GM10248 (cell line): ENCODE results near the gene OR8B2.

ENCODE experiments used
- CTCF ChIA-PET: fragments of 300-600 bp; sonication (Branson Sonifier 250); formaldehyde crosslinking; extraction: SDS; loops from one replicate; lab custom pipeline; 2021; ENCODE audit warnings: antibody characterized with exemption; lab: Yijun Ruan, JAX
- POLR2A ChIA-PET: fragments of 350-650 bp; sonication (Branson Sonifier 250); formaldehyde crosslinking; extraction: SDS; loops from one replicate; lab custom pipeline; 2020; ENCODE audit warnings: antibody characterized with exemption; lab: Yijun Ruan, JAX
- DNase-seq: peaks from one replicate; pipeline ENCODE4 v3.0.0; 2012; ENCODE audit errors: extremely low spot score
- CTCF ChIP-seq: IDR thresholded peaks from 2 replicates; pipeline ENCODE4 v1.5.1; 2012; ENCODE audit warnings: mild to moderate bottlenecking, low read depth; ENCODE audit errors: extremely low read depth, missing control alignments, control extremely low read depth

The OR8B2 gene

GRCh38 chr11:124384399-124384798 is at the start of gene OR8B2:
TSS of gene OR8B2 (minus strand) at chr11:124384499. CDS start at chr11:124383343, 1,156 bp downstream.
- no peak for TF ChIP-seq CTCF
- CTCF ChIA-PET, result no interaction called here
- POLR2A ChIA-PET, result no interaction called here
- no peak for DNase-seq

DNA sequence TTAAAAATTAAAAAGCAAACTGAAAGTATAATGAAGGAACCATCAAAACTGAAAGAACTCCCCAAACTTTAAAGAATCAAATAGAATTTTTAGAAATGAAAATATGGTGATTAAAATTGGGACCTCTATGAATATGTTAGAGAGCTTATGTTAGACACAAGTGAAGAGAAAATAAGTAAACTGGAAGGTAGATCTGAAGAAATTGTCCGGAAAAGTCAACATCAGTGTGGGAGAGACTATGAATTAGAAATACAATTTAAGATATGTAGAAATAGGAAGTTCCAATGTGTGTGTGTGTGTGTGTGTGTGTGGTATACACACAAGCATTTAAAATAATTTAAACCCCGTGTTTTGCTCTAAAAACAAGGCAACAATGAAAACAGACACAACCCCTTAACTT is 45.3 kb upstream of the OR8B2 start:
- CTCF ChIA-PET, result interaction anchor here (1.0 to 2.1 kb wide), 3 partner anchors 13 to 28 kb away, joined by 3 to 10 read pairs (median 3); no protein-coding TSS in a partner anchor
- DNase-seq, result no peak
- TF ChIP-seq CTCF, result no peak
- POLR2A ChIA-PET, result no interaction called here

- POLR2A ChIA-PET, result no interaction called here
- no peak for TF ChIP-seq CTCF
- no peak for DNase-seq
- CTCF ChIA-PET, result interaction anchor here (1.1 kb wide), 1 partner anchor 22 kb away, joined by 3 read pairs; no protein-coding TSS in a partner anchor
Measured at GRCh38 chr11:124424384-124424921, 40.2 kb upstream of the OR8B2 start, which contains the start of gene OR8B4. TSS of gene OR8B4 (minus strand) at chr11:124424871. CDS start at chr11:124424871, 0 bp downstream.

- no peak for DNase-seq
- no peak for TF ChIP-seq CTCF
- ChIA-PET CTCF (interaction anchor here (1.9 to 2.0 kb wide), 2 partner anchors 10 to 46 kb away, joined by 3 to 7 read pairs; no protein-coding TSS in a partner anchor), POLR2A (no interaction called here)
Measured at GRCh38 chr11:124421043-124421442, 36.7 kb upstream of the OR8B2 start.

DNA sequence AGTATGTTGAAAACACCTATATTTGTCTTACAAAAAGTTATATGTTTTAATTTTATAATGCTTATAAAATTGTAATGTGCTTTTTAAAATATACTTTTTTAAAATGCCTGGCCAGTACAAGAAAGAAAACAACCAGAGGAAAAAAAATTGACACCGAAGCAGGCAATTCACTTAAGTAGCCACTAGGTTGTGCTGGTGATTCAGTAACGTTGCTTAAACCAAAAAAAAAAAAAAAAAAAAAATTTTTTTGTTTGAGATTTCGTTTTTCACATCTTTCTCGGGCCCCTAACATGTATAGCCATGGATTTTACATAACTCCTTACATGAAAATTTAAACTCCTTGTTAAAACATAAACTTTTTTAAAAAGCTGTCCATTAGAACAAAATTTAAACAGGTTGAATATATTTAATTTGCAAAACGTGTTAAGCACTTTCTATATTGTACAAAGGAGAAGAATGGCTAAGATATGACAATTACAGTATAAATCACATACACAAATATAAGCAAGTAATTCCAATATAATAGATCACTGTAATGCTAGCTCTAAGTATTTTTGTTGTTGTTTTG is 31.1 kb upstream of the OR8B2 start:
- DNase-seq, result peak; percentile 25
- POLR2A ChIA-PET, result no interaction called here
- peak; percentile 36 for TF ChIP-seq CTCF
- CTCF ChIA-PET, result interaction anchor here (0.7 to 3.2 kb wide), 9 partner anchors 11 to 333 kb away, joined by 3 to 14 read pairs (median 3); no protein-coding TSS in a partner anchor

- POLR2A ChIA-PET, result no interaction called here
Measured at GRCh38 chr11:124409906-124410305, 25.6 kb upstream of the OR8B2 start.

More at GRCh38 chr11:124409906-124410305, 25.6 kb upstream of the OR8B2 start:
- no peak for DNase-seq
- no peak for TF ChIP-seq CTCF
- CTCF ChIA-PET, result no interaction called here
